K562 (cell line): ENCODE results near the gene NPAS3. TPM values are rescaled to one million over a fixed set of nuclear protein-coding genes. Genes with fewer than 3 reads are reported as not detected.

Experiments
- CGGBP1 ChIP-seq: fragments of 250-450 bp; sonication (Bioruptor Pico); IDR thresholded peaks from 2 replicates; pipeline ENCODE4 v1.9.0; 2021; ENCODE audit warnings: mild to moderate bottlenecking
- HLTF ChIP-seq: fragments of 450-650 bp; IDR thresholded peaks from 2 replicates; pipeline ENCODE4 v1.6.1; 2016
- LCOR ChIP-seq: sonication (generic); formaldehyde crosslinking; IDR thresholded peaks from 2 replicates; pipeline ENCODE4 v1.8.0; 2022; ENCODE audit warnings: mild to moderate bottlenecking, missing genetic modification reagents
- MNT ChIP-seq, 2 experiments: fragments of 450-650 bp; conservative IDR thresholded peaks; 2 replicates each; pipeline ENCODE4 v1.6.1; 2017; ENCODE audit warnings: mild to moderate bottlenecking in 2 of 2, moderate library complexity in 2 of 2
- PHF8 ChIP-seq: fragments of 200-600 bp; sonication (generic); IDR thresholded peaks from 2 replicates; pipeline ENCODE4 v1.6.1; 2012; ENCODE audit warnings: mixed run types, mild to moderate bottlenecking, inconsistent platforms, low read length, moderate library complexity, borderline replicate concordance
- TFAM ChIP-seq: fragments of 250-450 bp; sonication (Bioruptor Pico); conservative IDR thresholded peaks from 2 replicates; pipeline ENCODE4 v1.5.0; 2021; ENCODE audit warnings: mild to moderate bottlenecking, moderate library complexity
- ZNF324 ChIP-seq: fragments of 250-450 bp; sonication (Bioruptor Pico); IDR thresholded peaks from 2 replicates; pipeline ENCODE4 v1.4.0; 2020; ENCODE audit warnings: mild to moderate bottlenecking
- polyA plus RNA-seq, 8 experiments: library from polyadenylated mRNA; depleted of rRNA in 4 of 8; stranded (reverse) in 5 of 8; unstranded in 3 of 8; fragments of >200 nt; fragmentation: Nextera tagmentation in 2 of 8; fragmentation: Illumina TruSeq in 1 of 8; extraction: Ambion mirVana in 2 of 8; extraction: Trizol in 1 of 8; gene quantifications; 2 replicates each; pipeline versions ENCODE4 v1.2.1 to v1.2.3, GENCODE V29; 2011 to 2014; ENCODE audit warnings: inconsistent platforms in 1 of 8, missing spikeins in 1 of 8
- total RNA-seq, 7 experiments: library from RNA; depleted of rRNA in 6 of 7; stranded (reverse); fragments of >200 nt in 6 of 7; fragmentation: Illumina TruSeq in 2 of 7; extraction: Trizol in 2 of 7; gene quantifications; 2 replicates each; pipeline versions ENCODE4 v1.2.1 to v1.2.3, GENCODE V29; 2011 to 2021; ENCODE audit warnings: low replicate concordance in 1 of 7
- TF ChIP-seq, protein P1 (sequence below), 2 experiments: IDR thresholded peaks in 1 of 2; conservative IDR thresholded peaks in 1 of 2; 2 replicates each; pipeline ENCODE4 v1.6.1; 2016; ENCODE audit warnings: low read depth in 2 of 2, mild to moderate bottlenecking in 1 of 2, missing compliant biosample characterization in 1 of 2, missing genetic modification characterization in 1 of 2, moderate library complexity in 1 of 2
- TF ChIP-seq, protein P2 (sequence below): fragments of 450-650 bp; formaldehyde crosslinking; IDR thresholded peaks from 2 replicates; pipeline ENCODE4 v1.4.0; 2022; ENCODE audit warnings: mild to moderate bottlenecking, moderate library complexity
- TF ChIP-seq, protein P3 (sequence below): sonication (generic); formaldehyde crosslinking; IDR thresholded peaks from 2 replicates; pipeline ENCODE4 v1.8.1; 2023; ENCODE audit warnings: missing genetic modification reagents, mild to moderate bottlenecking, borderline replicate concordance
- TF ChIP-seq, protein P4 (sequence below): sonication (generic); formaldehyde crosslinking; IDR thresholded peaks from 2 replicates; pipeline ENCODE4 v1.8.0; 2022; ENCODE audit warnings: missing genetic modification reagents, mild to moderate bottlenecking, borderline replicate concordance

NPAS3 gene
- total and polyA plus RNA-seq, 9 of the 15 experiments (the other 6 are each of a cell fraction or from before 2014, with no cell fraction given): 0.04 TPM; not detected in 8

GRCh38 chr14:33652566-33653307, 714.1 kb downstream of the NPAS3 start (continued):
- no peak for TF ChIP-seq PHF8
- TF ChIP-seq HLTF: no peak
- no peak for TF ChIP-seq CGGBP1 (CRISPR knock-in tag)
- TF ChIP-seq, protein P1, sequence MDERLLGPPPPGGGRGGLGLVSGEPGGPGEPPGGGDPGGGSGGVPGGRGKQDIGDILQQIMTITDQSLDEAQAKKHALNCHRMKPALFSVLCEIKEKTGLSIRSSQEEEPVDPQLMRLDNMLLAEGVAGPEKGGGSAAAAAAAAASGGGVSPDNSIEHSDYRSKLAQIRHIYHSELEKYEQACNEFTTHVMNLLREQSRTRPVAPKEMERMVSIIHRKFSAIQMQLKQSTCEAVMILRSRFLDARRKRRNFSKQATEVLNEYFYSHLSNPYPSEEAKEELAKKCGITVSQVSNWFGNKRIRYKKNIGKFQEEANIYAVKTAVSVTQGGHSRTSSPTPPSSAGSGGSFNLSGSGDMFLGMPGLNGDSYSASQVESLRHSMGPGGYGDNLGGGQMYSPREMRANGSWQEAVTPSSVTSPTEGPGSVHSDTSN (CRISPR knock-in tag; IDR thresholded peaks at IDR 0.05; ENCODE audit: low read depth): no peak
- TF ChIP-seq, protein P1 (tag; conservative IDR thresholded peaks at IDR 0.05; ENCODE audit: low read depth): peak; percentile 50
- TF ChIP-seq, protein P2, sequence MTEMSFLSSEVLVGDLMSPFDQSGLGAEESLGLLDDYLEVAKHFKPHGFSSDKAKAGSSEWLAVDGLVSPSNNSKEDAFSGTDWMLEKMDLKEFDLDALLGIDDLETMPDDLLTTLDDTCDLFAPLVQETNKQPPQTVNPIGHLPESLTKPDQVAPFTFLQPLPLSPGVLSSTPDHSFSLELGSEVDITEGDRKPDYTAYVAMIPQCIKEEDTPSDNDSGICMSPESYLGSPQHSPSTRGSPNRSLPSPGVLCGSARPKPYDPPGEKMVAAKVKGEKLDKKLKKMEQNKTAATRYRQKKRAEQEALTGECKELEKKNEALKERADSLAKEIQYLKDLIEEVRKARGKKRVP (CRISPR knock-in tag): no peak
- TF ChIP-seq, protein P3, sequence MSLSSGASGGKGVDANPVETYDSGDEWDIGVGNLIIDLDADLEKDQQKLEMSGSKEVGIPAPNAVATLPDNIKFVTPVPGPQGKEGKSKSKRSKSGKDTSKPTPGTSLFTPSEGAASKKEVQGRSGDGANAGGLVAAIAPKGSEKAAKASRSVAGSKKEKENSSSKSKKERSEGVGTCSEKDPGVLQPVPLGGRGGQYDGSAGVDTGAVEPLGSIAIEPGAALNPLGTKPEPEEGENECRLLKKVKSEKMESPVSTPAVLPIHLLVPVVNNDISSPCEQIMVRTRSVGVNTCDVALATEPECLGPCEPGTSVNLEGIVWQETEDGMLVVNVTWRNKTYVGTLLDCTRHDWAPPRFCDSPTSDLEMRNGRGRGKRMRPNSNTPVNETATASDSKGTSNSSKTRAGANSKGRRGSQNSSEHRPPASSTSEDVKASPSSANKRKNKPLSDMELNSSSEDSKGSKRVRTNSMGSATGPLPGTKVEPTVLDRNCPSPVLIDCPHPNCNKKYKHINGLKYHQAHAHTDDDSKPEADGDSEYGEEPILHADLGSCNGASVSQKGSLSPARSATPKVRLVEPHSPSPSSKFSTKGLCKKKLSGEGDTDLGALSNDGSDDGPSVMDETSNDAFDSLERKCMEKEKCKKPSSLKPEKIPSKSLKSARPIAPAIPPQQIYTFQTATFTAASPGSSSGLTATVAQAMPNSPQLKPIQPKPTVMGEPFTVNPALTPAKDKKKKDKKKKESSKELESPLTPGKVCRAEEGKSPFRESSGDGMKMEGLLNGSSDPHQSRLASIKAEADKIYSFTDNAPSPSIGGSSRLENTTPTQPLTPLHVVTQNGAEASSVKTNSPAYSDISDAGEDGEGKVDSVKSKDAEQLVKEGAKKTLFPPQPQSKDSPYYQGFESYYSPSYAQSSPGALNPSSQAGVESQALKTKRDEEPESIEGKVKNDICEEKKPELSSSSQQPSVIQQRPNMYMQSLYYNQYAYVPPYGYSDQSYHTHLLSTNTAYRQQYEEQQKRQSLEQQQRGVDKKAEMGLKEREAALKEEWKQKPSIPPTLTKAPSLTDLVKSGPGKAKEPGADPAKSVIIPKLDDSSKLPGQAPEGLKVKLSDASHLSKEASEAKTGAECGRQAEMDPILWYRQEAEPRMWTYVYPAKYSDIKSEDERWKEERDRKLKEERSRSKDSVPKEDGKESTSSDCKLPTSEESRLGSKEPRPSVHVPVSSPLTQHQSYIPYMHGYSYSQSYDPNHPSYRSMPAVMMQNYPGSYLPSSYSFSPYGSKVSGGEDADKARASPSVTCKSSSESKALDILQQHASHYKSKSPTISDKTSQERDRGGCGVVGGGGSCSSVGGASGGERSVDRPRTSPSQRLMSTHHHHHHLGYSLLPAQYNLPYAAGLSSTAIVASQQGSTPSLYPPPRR: no peak
- TF ChIP-seq ZNF324 (CRISPR knock-in tag): no peak
- TF ChIP-seq MNT (conservative IDR thresholded peaks at IDR 0.05): no peak
- TF ChIP-seq TFAM (CRISPR knock-in tag): no peak
- TF ChIP-seq, protein P4, sequence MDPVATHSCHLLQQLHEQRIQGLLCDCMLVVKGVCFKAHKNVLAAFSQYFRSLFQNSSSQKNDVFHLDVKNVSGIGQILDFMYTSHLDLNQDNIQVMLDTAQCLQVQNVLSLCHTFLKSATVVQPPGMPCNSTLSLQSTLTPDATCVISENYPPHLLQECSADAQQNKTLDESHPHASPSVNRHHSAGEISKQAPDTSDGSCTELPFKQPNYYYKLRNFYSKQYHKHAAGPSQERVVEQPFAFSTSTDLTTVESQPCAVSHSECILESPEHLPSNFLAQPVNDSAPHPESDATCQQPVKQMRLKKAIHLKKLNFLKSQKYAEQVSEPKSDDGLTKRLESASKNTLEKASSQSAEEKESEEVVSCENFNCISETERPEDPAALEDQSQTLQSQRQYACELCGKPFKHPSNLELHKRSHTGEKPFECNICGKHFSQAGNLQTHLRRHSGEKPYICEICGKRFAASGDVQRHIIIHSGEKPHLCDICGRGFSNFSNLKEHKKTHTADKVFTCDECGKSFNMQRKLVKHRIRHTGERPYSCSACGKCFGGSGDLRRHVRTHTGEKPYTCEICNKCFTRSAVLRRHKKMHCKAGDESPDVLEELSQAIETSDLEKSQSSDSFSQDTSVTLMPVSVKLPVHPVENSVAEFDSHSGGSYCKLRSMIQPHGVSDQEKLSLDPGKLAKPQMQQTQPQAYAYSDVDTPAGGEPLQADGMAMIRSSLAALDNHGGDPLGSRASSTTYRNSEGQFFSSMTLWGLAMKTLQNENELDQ (CRISPR knock-in tag): no peak
- 0 out of 2 replicates have a peak, but pooled peaks have one; percentile 46 for TF ChIP-seq LCOR (CRISPR knock-in tag)
